ENCODE results near the gene SFMBT2.

- TF ChIP-seq ZNF274 (IDR thresholded peaks at IDR 0.05; ENCODE audit: low read depth, low read length), result no peak
- no peak for TF ChIP-seq REST (IDR thresholded peaks at IDR 0.05; ENCODE audit: low read depth)
- TF ChIP-seq POLR2A (IDR thresholded peaks at IDR 0.05; ENCODE audit: borderline replicate concordance, extremely low read depth, insufficient read depth, insufficient read length), result no peak
- TF ChIP-seq SP1 (IDR thresholded peaks at IDR 0.05; ENCODE audit: low read depth), result no peak
- TF ChIP-seq CTCF (IDR thresholded peaks at IDR 0.05 in 2 of 3, conservative IDR thresholded peaks at IDR 0.05 in 1 of 3; ENCODE audit: borderline replicate concordance in 1 of 3, insufficient read depth in 1 of 3, low read depth in 2 of 3, low read length in 2 of 3), result no peak
- TF ChIP-seq MAX (IDR thresholded peaks at IDR 0.05), result no peak
- TF ChIP-seq ZFX (IDR thresholded peaks at IDR 0.05), result no peak
- TF ChIP-seq RAD21 (IDR thresholded peaks at IDR 0.05; ENCODE audit: low read depth), result no peak
- no peak for TF ChIP-seq YY1 (IDR thresholded peaks at IDR 0.05; ENCODE audit: extremely low read depth, insufficient replicate concordance, low read depth, low read length)
- no peak for TF ChIP-seq EZH2 (IDR thresholded peaks at IDR 0.05)
These were observed 191.9 kb downstream of the SFMBT2 start for GRCh38 chr10:7218968-7219367.

Measured in HCT116 (cell line).